ENCODE measurements around the gene DOCK9. TPM values are rescaled to one million over a fixed set of nuclear protein-coding genes. Genes with fewer than 3 reads are reported as not detected.

The DOCK9 gene
- total RNA-seq, 2 donors from 2014 or later = 107 to 117 TPM

GRCh38 chr13:99009987-99010551 is 32.2 kb upstream of the DOCK9 start:
- 49% methylated on average over 4 of the region's 4 CpGs for WGBS
- no peaks in the 10 kb centered on the region for H3K4me1 ChIP-seq (replicated peaks)
- H3K27ac ChIP-seq = no peak overlapping the region
- no peak overlapping the region for H3K4me3 ChIP-seq
- H3K27me3 ChIP-seq (replicated peaks; ENCODE audit: insufficient read depth) = no peaks in the 10 kb centered on the region
- no peaks in the 10 kb centered on the region for H3K36me3 ChIP-seq
- no peak for DNase-seq (ENCODE audit: low spot score)
- no peak for TF ChIP-seq POLR2A (IDR thresholded peaks at IDR 0.05)
- no peak for TF ChIP-seq POLR2AphosphoS5 (IDR thresholded peaks at IDR 0.05)
- TF ChIP-seq CTCF (IDR thresholded peaks at IDR 0.05) = no peak
- H3K9me3 ChIP-seq = no peaks in the 10 kb centered on the region
- intact Hi-C loops (cut with DNase I) = no loop called here

GRCh38 chr13:99008577-99008976 is 30.7 kb upstream of the DOCK9 start:
- 72% methylated on average over 3 of the region's 3 CpGs for WGBS

GRCh38 chr13:99007414-99007986 is 29.6 kb upstream of the DOCK9 start:
- no peak for DNase-seq (ENCODE audit: low spot score)
- no peak for TF ChIP-seq POLR2AphosphoS5 (IDR thresholded peaks at IDR 0.05)
- TF ChIP-seq CTCF (IDR thresholded peaks at IDR 0.05) = no peak
- no peak for TF ChIP-seq POLR2A (IDR thresholded peaks at IDR 0.05)
- H3K9me3 ChIP-seq = no peaks in the 10 kb centered on the region
- H3K36me3 ChIP-seq = no peaks in the 10 kb centered on the region
- no peaks in the 10 kb centered on the region for H3K27me3 ChIP-seq (replicated peaks; ENCODE audit: insufficient read depth)
- WGBS = 71% methylated on average over 1 of the region's 1 CpG
- H3K4me3 ChIP-seq = no peak overlapping the region
- intact Hi-C loops (cut with DNase I) = no loop called here
- no peak overlapping the region for H3K27ac ChIP-seq
- H3K4me1 ChIP-seq (replicated peaks) = peaks cover 3% of the 10 kb centered on the region

More at GRCh38 chr13:99008577-99008976, 30.7 kb upstream of the DOCK9 start:
- Histone ChIP-seq H3K4me3 (no peak overlapping the region), H3K4me1 (replicated peaks) (no peaks in the 10 kb centered on the region), H3K9me3 (no peaks in the 10 kb centered on the region), H3K36me3 (no peaks in the 10 kb centered on the region), H3K27me3 (replicated peaks; ENCODE audit: insufficient read depth) (no peaks in the 10 kb centered on the region), H3K27ac (no peak overlapping the region)
- intact Hi-C loops (cut with DNase I) = no loop called here
- DNase-seq (ENCODE audit: low spot score) = no peak
- TF ChIP-seq POLR2AphosphoS5 (IDR thresholded peaks at IDR 0.05) (no peak), POLR2A (IDR thresholded peaks at IDR 0.05) (no peak), CTCF (IDR thresholded peaks at IDR 0.05) (no peak)

- TF ChIP-seq CTCF (IDR thresholded peaks at IDR 0.05) (no peak), POLR2A (IDR thresholded peaks at IDR 0.05) (no peak), POLR2AphosphoS5 (IDR thresholded peaks at IDR 0.05) (no peak)
- H3K4me3 ChIP-seq = no peak overlapping the region
- DNase-seq (ENCODE audit: low spot score) = no peak
- H3K4me1 ChIP-seq (replicated peaks) = peaks cover 3% of the 10 kb centered on the region
- H3K36me3 ChIP-seq = no peaks in the 10 kb centered on the region
- intact Hi-C loops (cut with DNase I) = no loop called here
- H3K27ac ChIP-seq = no peak overlapping the region
- no peaks in the 10 kb centered on the region for H3K9me3 ChIP-seq
- H3K27me3 ChIP-seq (replicated peaks; ENCODE audit: insufficient read depth) = no peaks in the 10 kb centered on the region
These were observed 27.7 kb upstream of the DOCK9 start for GRCh38 chr13:99005609-99006008.

- no peaks in the 10 kb centered on the region for H3K27me3 ChIP-seq (replicated peaks; ENCODE audit: insufficient read depth)
- no peak for DNase-seq (ENCODE audit: low spot score)
- no peaks in the 10 kb centered on the region for H3K9me3 ChIP-seq
- H3K36me3 ChIP-seq = no peaks in the 10 kb centered on the region
- WGBS = 55% methylated on average over 3 of the region's 3 CpGs
- intact Hi-C loops (cut with DNase I) = no loop called here
- TF ChIP-seq POLR2A (IDR thresholded peaks at IDR 0.05) = no peak
- TF ChIP-seq CTCF (IDR thresholded peaks at IDR 0.05) = no peak
- no peak for TF ChIP-seq POLR2AphosphoS5 (IDR thresholded peaks at IDR 0.05)
- no peak overlapping the region for H3K4me3 ChIP-seq
- no peak overlapping the region for H3K27ac ChIP-seq
- peaks cover 3% of the 10 kb centered on the region for H3K4me1 ChIP-seq (replicated peaks)
These were observed 27.1 kb upstream of the DOCK9 start for GRCh38 chr13:99004978-99005377.

All from prostate gland (tissue), 2 donors.